HG02588 (cell line): ENCODE results near the gene SMG9.

Experiments
- ATAC-seq: cut with Tn5 transposase; IDR thresholded peaks from one replicate; pipeline ENCODE4 v1.9.1; 2021; ENCODE audit warnings: mild to moderate bottlenecking, moderate library complexity; ENCODE audit not compliant: unreplicated experiment

Gene SMG9

DNA sequence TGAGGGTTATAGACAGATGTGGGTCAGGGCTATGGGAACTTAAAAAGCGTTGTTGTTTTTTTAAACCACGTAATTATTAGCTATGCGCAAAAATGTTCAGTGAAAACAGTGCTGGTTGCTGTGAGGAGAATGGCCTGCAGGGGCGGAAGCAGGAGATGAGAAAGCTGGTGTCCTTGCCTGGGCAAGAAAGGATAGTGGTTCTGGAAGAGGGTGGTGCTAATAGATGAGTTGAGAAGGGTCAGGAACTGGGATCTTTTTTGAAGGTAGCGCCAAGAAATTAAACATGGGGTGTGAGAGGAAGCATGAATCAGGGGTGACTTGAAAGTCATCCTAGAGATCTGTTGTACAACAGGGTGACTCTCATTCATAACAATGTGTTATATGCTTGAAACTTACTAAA is 4.8 kb upstream of the SMG9 start:
- ATAC-seq, result no peak

GRCh38 chr19:43755256-43755801 is 567 bp upstream of the SMG9 start:
- peak; percentile 20 for ATAC-seq

DNA sequence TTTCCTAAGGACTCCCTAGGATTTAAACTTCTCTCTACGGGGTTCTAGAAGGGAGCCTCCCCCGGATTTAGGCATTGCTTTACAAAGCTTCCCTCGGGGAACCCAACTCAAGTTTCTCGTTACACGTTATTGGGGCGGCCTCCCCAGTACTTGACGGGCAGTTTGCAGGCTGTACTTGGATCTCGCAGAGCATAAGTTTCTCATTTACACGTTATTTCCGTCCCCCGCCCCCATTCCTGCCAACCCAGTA is 584 bp downstream of the SMG9 start:
- ATAC-seq, result no peak

- ATAC-seq, result no peak
Measured at GRCh38 chr19:43752287-43752875, 2.4 kb downstream of the SMG9 start.

DNA sequence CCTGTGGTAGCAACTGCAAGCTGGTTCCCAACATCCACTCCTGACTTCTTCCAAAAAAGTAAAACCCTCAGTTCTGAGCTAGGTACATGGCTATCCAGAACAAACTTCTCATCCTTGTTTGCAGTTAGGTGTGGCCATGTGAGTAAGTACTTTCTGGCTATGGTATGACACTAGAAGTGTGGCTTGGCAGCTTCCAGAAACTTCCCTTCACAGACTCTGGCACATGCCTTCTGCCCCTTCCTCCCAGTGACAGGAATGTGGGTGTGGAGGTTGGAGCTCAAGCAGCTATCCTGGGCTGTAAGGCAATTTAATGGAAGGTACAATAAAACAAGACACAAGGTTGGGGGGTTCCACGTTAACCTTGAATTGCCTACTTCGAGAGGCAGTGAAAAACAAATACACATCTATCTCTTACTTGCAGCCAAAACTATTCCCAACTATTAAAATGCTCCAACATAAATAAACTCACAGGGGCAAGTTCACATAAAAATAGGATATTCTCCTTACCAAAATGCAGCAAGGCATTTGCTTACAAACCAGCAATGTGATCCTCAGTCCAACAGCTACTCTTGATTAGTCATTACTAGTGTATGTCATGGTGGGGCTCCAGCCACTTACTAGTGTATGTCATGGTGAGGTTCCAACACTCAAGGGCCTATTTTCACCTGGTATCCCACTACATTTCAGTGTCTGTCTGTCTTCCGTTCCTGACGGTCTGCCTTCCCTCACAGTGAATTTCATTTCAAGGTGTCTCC is 3.1 kb downstream of the SMG9 start:
- ATAC-seq, result no peak

DNA sequence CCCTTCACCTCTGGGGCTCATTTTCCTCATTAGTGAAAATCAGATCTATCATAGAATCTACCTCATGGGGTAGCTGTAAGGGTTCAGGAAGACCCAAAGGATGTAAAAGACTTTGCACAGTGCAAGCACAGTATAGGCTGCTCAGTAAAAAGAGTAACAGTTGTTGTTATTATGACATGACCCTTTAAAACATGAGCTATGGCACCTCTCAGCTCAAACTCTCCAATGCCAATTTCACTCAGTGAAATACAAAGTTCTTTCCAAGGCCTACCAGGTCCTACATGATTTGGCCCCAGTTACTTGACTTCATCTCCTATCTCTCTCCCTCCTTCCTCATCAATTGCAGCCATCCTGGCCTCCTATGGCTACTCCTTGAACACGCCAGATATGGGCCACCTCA is 4.9 kb downstream of the SMG9 start:
- no peak for ATAC-seq

DNA sequence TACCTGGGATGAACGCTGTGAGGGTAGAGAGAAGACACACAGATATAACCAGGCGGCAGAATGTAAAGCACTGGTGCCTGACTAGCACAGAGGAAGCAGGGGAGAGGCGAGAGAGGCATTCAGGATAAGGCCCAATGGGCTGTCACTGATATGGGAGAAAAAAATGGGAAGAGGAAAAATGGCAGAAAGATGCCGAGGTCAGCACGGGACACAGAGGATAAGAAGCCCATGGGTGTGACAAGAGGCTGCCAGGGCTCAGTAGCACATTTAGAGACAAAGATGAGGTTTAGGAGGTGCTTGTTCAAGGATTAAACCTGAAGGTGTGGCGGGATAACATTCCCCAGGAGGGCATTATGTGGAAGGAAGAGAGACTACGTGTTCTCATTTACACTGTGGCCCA is 5.6 kb downstream of the SMG9 start:
- no peak for ATAC-seq

- no peak for ATAC-seq
Measured at GRCh38 chr19:43748685-43749084, 6.1 kb downstream of the SMG9 start.

DNA sequence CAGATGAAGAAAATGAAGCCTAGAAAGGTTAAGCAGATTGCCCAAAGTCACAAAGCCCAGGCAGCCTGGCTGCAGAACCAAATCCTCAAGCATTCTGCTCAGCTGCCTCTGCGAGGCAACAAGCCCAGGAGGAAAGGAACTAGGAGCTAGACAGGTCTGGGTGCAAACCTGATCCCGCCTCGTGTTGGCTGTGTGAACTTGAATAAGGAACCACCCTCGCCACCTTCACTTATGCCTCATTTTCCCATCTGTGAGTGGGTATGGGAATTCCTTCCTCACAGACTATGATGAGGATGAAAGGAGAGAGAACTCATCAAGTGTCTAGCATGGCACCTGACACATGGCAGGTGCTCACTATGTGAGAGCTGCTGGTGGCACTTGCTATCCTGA is 6.6 kb downstream of the SMG9 start:
- ATAC-seq, result no peak

- ATAC-seq, result no peak
Measured at GRCh38 chr19:43747557-43748204, 7.1 kb downstream of the SMG9 start.

GRCh38 chr19:43743059-43743458 is 11.7 kb downstream of the SMG9 start:
- no peak for ATAC-seq

- no peak for ATAC-seq
Measured at GRCh38 chr19:43741075-43741825, 13.5 kb downstream of the SMG9 start.

DNA sequence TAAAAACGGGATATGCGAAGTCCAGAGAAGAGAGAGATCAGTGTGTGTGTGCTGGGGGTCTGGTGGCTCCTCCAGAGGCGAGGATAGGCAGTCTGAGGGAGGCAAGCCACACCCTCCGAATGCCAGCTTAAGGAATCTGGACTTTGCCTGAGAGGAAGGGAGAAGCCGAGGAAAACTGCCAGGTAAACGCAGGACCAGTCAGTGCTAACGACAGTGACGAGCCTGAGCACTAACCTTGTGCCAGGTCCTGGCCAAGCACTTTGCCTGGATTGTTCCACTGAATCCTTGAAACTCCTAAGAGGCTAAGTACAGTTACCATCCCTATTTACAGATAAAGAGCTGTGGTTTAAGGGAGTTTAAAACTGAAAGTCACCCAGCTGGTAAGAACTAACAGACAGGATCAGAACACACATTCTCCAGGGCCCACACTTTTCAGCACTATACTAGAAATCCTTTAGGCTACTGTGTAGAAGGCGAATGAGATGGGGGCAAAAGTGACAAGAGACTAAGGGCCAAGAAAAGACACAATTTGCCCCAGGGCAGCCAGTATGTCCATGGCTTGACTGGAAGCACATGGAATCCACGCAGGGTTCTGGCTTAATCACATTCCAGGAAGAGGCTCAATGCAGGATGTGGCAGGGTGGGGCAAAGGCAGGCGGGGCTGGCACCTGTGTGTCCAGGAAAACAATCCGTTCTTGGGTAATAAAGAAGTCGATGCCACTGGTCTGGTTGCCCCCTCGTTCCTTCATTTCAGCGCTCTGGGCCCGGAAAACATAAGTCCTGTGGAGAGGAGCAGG is 15.1 kb downstream of the SMG9 start:
- ATAC-seq, result no peak

GRCh38 chr19:43738780-43739211 is 16.0 kb downstream of the SMG9 start:
- no peak for ATAC-seq

GRCh38 chr19:43735957-43736356 is 18.8 kb downstream of the SMG9 start:
- no peak for ATAC-seq

GRCh38 chr19:43735013-43735412 is 19.7 kb downstream of the SMG9 start:
- ATAC-seq, result no peak

DNA sequence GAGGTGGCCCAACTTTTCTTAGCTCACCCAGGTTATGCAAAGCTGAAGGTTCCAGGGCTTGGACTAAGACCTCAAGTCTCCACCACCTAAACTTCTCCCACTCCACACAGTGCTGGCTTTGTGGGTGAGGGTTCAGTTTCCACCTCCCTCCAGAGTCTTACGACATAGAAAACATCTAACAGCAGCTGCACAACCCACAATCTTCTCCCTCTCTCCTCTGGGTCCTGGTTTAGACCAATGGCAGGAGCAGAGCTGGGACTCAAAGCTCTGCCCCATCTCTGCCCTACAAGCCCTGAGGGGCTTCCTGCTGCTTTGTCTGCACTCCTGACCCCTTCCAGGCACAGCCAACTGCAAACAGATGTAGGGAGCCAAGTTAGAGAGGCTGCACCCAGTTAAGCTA is 22.9 kb downstream of the SMG9 start:
- ATAC-seq, result no peak

- ATAC-seq, result no peak
Measured at GRCh38 chr19:43731346-43731745, 23.4 kb downstream of the SMG9 start.

- ATAC-seq, result no peak
Measured at GRCh38 chr19:43729919-43730318, 24.8 kb downstream of the SMG9 start.

GRCh38 chr19:43727593-43727853 is 27.2 kb downstream of the SMG9 start:
- ATAC-seq, result no peak
